T-helper 1 cell treated with Interleukin-12 subunit alpha and Interleukin-12 subunit beta and Interleukin-4 antibody, amounts not matched to agents 30 ng/mL and 1 ng/mL, for 36 hours (primary cell): ENCODE data around the gene LRFN5. TPM values are rescaled to one million over a fixed set of nuclear protein-coding genes. Genes with fewer than 3 reads are reported as not detected.
"Not testable (repeated sequence)": the region's sequence is repeated elsewhere in the genome, so short reads cannot be mapped to it uniquely, and the experiment has no call there.

Source experiments
- intact Hi-C: fragments of 100-400 bp; cut with micrococcal nuclease; formaldehyde crosslinking; loops from one replicate; pipeline ENCODE4 v1.15.1; 2024
- total RNA-seq: library from RNA; stranded (reverse); gene quantifications from 2 replicates; pipeline ENCODE4 v1.2.3, GENCODE V29; 2022

LRFN5 gene
- total RNA-seq, 1 donor from 2014 or later, result not detected

DNA sequence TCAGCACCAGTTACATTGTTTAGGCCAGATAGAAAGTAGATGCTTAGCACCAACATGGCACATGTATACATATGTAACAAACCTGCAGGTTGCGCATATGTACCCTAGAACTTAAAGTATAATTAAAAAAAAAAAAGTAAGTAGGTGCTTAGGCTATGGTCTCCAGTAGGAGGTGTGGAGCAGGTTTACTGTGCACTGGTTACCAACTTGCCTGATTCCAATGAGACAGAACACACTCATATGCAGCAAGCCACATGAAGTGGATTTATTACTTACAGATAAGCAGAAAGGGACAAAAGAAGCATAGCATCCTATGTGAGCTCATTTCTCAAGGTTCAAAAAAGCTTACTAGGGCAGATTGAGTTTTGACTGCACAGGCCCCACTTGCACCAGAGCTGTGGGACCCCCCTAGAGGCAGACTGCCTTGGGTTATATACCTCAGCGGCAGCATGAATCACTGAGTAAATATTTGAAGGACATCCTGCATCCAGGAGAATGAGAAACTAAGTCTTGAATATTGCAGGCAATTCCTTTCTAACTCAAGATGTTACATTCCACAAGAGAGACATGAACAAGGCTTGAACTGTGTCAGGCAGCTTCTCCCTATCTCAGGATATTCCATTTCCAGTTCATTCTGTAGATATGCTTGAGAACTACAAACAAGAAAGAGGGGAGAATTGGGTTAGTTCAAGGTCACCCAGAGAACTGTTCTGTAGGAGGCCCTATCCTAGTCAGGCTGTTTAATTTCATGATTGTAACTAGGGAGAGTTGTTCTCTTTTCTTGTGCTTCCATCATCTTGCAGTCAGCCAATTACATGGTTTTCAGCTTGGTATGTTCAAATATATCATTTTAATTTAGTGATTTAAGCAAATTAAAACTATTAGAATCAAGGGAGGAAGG lies 30.1 kb downstream of the LRFN5 start:
- intact Hi-C loops, result no loop called here

DNA sequence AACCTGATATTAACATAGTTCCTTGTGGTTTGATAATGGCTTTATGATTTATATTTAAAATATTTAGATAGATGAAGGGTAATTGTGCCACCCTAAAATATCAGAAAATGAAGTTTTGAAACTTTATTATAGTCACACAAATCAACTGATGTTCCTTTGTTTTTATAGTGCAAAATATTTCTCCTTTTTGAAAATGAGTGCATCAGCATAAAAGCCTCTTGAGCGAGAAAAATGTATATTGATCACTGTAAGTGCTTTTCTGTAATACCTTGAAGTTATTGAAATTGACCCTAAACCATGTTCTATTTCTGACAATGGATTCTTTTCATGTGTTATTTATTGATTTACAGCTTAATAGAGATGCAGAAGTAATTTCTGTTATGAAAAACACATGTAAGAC lies 35.0 kb downstream of the LRFN5 start:
- intact Hi-C loops, result no loop called here

DNA sequence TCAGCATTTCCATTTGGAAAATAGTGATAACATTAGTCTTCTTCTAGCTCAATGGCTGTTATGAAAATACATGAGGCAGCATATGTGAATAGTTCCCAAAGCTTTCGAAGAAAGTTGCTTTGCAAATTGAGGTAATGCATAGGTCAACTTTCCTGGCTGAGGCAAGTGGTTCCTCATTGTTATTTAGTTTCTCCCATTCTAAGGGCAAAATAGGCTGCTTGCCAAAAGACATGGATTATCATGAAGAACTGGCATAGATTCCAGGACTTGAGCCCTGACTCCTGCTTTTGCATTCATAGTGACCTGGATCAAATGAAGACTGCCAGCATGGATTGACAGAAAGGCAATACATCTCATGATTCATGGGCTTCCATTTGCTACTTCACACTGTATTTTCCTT lies 35.7 kb downstream of the LRFN5 start:
- intact Hi-C loops, result no loop called here

DNA sequence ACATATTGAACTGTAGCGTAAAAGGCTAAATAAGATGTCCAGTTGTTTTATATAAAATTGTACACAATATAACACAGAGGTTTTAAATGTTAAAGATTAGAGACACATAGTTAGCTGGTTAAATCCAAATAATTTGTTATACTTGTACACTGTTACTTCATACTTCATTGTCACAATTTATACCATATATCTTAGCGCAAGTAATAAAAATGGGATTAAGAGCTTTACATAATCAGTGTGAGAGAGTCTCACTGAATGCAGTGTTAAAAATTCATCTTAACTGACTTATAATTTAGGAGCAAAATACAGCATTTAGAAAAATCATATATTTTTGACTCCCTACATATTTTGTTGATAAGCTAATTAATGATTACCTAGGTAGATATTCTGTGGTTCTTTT lies 36.1 kb downstream of the LRFN5 start:
- intact Hi-C loops, result no loop called here

DNA sequence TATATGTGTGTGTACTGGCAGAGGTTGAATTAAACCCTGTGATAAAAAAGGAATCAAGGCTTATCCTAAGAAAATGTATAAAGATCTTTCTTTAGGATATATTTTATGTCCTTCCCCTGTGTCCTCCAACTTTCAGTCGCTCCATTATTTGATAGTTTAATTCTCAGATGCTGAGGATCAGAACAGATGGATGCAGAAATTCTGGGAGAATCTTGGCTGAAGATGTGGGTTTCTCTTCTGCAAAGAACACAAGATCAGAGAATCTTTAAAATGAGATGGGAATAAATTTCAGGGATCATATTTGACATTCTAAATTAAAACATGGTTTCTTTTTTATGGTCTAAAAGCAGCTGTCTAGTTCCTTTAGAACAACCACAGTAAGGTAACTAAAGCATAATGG lies 37.9 kb downstream of the LRFN5 start:
- intact Hi-C loops, result no loop called here

DNA sequence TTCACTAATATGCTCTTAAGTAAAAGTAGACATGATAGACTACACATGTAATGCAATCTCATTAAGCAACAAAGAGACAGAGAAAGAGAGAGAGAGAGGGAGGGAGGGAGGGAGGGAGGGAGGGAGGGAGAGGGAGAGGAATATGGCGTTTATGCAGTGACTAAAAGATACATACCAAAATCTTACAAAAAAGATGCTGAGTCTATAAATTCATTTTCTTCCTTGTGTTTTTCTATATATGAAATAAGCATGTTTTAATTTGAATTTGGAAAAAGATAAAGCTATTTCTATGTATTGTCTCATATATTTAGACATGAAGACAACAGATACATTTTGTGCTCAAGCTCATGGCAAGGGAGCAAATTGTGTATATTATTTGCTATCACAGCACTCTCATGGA lies 44.1 kb downstream of the LRFN5 start:
- intact Hi-C loops, result no loop called here

DNA sequence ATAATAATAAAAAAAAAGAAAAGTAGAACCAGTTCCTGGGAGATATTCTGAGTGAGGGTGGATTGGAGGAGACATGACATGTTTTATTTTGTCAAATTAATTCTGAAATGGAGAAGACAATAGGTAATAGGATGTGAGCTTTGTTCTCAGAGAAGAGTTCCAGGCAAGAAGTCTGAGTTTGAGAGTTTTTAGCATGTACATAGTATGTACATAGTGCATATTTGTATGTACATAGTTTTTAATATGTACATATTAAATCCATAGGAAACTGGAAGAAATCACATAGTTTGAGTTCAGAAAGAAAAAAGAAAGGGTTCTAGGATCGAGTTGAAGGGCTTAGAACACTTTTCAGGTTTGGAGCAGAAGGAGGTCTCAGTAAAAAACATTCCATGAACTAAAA lies 47.5 kb downstream of the LRFN5 start:
- intact Hi-C loops, result no loop called here

DNA sequence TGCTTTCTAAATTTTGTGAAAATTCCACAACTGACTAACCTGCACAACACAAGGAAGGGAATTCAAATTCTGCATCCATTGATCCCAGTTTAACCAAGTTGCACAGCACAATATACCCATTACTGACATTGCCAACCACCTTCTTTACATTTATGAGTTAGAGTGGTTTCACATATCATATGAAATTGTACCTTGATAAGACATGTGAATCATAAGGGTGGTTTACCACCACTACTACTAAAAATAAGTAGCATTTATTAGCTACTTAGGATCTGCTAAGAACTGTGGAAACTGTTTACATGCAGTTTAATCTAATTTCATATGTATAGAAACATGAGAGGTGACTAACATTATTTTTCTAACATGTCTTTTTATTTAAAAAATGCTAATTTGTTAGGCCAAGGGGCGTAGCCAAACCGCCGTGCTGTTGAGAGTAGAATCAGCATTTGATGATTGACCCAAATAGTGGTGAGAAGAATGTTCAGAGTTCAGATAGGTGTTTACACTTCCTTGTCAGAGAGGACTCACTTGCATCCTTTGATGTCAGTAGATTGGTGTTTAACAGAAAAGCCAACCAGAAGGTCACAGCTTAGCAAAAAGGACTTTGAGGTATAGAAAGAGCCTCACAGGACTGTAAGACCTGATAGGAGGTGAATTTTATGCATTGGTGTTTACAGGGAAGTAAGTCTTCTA lies 56.2 kb downstream of the LRFN5 start:
- intact Hi-C loops, result no loop called here

DNA sequence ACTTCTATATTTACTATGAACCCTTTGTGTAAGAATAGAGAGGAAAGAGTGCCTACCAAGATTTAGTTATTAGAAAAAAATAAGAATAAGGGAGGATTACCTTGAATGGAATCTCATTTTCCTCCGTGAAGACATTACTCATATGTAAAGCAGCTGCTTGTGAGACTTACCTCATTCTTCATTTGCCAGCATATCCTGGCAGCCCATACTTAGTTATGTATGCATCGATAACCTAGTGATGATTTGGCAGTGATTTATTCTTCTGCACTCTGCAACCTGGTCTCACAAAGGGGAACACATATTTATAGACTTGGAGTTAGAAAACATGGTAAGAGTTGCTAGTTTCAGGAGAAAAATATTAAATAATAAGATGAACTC lies 56.8 kb downstream of the LRFN5 start:
- intact Hi-C loops, result no loop called here

DNA sequence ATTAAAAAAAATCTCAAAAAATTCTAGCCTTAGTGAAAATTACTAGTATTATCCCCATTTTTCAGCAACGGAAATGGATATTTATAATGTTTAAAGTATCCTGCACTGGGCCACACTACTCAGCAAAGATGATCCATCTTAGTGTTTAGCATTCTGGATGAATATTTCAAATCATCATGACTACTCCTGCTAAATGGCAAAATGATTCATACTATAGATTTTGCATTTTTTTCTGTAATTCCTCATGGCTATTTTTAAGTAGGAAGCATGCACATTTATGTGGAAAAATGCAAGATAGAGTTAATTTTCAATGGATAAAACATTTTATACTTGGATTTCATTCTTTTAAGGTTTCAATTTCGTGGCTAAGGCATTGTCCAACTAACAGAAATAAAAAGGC lies 59.6 kb downstream of the LRFN5 start:
- intact Hi-C loops, result no loop called here

DNA sequence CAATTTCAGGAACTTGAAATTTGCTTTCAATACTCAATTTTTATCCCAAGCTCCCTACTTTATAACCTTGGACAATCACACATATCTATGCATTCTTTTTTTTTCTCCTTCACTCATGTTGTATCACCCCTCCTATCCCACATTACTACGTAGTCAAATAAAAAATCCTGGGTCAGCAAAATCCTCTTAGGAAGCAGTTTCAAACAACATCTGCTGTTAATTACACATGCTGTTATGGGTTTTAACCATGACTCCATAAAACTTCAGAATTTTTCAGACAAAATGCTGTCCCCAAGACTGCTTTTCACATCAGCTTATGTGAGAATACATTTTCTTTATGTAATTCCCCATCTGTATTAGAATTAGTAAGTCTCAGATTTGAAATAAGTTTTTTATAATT lies 61.7 kb downstream of the LRFN5 start:
- intact Hi-C loops, result no loop called here

DNA sequence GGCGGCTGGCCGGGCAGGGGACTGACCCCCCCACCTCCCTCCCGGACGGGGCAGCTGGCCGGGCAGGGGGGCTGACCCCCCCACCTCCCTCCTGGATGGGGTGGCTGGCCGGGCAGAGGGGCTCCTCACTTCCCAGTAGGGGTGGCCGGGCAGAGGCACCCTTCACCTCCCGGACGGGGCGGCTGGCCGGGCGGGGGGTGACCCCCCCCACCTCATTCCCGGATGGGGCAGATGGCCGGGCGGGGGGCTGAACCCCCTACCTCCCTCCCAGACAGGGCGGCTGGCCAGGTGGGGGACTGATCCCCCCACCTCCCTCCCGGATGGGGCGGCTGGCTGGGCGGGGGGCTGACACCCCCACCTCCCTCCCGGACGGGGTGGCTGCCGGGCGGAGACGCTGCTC lies 66.9 kb downstream of the LRFN5 start:
- intact Hi-C loops, result not testable (repeated sequence)

DNA sequence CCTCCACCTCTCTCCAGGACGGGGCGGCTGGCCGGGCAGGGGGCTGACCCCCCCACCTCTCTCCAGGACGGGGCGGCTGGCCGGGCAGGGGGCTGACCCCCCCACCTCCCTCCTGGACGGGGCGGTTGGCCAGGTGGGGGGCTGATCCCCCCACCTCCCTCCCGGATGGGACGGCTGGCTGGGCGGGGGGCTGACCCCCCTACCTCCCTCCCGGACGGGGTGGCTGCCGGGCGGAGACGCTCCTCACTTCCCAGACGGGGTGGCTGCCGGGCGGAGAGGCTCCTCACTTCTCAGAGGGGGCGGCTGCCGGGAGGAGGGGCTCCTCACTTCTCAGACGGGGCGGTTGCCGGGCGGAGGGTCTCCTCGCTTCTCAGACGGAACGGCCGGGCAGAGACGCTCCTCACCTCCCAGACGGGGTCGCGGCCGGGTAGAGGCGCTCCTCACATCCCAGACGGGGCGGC lies 67.9 kb downstream of the LRFN5 start:
- intact Hi-C loops, result not testable (repeated sequence)

DNA sequence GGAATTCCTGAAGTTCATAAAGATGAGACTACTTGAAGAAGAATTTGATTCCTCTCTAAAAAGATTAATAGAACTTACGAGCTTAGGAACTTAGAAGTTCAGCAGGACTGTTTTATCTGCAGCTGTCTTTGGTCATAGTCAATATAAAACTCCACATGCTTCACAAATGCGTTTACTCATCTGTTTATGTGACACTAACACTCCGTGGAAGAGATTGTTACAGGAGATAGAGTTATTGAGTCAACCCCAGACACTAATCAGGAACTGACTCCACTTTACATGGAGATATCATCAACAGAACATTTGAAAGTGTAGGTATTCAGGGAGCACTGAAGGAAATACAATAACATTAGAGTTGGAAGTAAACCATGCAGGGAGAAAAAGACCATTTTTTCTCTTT lies 92.8 kb downstream of the LRFN5 start:
- intact Hi-C loops, result no loop called here

DNA sequence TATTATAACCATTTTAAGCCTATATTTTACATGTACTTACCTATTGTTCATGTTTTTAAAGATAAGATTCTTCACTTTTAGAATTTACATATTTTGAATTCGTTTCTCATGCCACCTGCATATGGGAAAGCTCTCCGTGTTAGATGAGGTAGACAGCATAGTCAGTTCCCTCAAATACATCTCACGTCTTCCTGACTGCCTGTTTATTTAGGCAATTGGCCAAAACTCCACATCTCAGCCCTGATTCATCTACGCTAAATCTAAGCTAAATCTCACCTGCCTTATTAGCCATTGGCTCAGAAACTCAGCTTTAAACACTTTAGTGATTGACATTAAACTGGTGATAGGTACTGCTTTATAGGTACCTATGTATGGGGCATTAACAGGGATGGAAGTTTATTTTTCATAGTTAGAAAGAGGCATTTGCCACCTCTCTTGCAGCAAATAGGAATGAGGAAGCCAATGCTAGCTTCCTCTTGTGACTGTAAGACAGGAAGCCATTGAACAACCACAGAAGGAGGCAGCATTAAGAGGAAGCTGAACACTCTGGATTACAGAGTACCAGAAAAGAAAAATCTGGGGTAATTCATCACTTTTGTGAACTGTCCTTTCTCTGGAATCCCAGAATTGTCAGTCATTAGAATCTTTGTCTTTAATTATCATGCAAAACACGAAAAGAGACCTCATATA lies 111.9 kb downstream of the LRFN5 start:
- intact Hi-C loops, result no loop called here

DNA sequence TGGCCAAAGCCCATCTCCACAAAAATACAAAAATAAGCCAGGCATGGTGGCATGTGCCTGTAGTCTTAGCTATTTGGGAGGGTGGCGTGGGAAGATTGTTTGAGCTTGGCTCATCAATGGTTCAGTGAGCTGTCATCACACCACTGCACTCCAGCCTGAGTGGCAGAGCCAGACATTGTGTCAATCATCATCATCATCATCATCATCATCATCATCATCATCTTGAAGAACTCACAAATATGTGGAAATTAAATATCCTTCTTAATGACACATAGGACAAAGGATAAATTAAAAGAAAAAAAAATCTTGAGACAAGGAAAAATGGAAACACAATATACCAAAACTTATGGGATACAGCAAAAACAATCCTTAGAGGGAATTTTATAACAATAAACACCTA lies 132.5 kb downstream of the LRFN5 start:
- intact Hi-C loops, result no loop called here

DNA sequence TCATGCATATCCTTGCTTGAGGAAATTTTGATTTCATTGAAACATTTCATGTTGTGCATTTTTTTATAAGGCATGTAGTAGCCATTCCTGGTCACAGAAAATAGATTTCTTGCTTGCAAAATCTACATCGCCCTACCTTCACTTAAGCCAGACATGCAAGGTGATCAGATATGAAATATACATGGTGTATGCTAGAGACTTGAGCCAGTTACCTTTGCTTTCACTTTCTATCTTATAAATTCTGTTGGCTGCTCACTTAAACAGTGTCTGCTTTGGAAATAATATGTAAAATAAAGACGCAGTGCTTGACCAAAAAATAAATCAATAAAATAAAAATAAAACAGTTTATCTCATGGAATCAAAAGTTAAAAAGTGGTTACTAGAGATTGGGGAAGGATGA lies 136.5 kb downstream of the LRFN5 start:
- intact Hi-C loops, result no loop called here

DNA sequence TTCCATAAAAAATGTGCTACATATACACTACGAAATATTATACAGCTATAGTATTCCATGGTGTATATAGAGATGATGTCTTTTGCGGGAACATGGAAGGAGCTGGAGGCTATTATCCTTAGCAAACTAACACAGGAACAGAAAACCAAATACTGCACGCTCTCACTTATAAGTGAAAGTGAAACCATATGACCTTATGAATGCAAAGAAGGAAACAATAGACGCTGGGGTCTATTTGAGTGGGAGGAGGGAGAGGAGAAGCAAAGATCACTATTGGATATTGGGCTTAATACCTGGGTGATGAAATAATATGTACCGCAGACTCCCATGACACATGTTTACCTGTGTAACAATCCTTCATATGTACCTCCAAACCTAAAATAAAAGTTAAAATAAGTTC lies 142.8 kb downstream of the LRFN5 start:
- intact Hi-C loops, result no loop called here

DNA sequence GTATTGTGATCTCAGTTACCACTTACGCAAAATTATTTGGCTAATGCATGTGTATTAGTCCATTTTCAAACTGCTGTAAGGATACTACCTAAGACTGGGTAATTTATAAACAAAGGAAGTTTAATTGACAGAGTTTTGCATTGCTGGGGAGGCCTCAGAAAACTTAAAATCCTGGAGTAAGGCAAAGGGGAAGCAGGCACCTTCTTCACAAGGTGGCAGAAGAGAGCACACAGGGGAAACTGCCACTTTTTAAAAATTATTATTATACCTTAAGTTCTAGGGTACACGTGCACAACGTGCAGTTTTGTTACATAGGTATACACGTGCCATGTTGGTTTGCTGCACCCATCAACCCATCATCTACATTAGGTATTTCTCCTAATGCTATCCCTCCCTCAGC lies 143.9 kb downstream of the LRFN5 start:
- intact Hi-C loops, result not testable (repeated sequence)

DNA sequence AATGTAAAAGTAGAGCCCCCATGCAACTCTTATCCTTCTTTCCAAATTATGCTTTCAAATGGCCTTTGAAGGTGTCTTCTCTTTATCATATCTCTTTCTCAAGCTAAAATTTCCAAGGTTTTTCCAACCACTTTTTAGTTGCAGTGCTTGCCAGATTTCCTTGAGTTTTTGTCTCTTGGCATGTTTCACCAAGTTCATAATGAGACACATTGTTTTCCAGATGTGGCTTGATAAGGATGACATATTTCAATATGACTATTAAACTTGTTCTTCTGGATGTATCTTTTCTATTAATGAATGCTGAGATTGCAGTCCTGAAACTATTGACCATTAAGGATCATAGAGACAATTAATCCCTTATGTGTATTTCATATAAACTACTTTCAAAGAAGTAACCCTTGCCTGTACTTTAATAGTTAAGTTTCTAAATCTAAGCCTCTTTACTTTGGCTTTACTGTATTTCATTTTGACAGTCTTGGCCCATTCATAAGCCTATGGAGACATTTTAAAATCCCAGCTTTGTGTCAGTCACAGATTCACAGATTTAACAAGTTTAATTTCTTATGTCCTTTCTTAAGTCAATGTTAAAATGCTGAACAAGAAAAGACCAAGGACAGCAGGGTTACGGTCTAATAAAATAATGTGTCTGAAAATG lies 151.5 kb downstream of the LRFN5 start:
- intact Hi-C loops, result no loop called here

DNA sequence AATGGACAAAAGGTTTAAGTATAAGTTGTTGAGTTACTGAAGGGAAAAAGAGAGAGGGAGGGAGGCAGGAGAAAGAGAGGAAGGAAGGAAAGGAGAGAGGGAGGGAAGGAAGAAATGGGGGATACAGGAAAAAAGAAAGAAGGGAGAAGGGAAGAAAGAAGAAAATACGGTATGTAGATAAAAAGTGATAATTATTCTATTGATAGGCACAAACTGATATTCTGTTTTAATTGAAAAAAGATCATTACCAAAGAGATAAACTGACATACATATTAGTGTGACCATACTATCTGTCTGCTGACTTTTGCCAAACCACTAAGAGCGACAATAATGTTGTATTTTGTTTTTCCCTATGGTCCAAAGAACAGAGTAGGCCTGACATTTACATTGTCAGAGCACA lies 154.5 kb downstream of the LRFN5 start:
- intact Hi-C loops, result no loop called here

DNA sequence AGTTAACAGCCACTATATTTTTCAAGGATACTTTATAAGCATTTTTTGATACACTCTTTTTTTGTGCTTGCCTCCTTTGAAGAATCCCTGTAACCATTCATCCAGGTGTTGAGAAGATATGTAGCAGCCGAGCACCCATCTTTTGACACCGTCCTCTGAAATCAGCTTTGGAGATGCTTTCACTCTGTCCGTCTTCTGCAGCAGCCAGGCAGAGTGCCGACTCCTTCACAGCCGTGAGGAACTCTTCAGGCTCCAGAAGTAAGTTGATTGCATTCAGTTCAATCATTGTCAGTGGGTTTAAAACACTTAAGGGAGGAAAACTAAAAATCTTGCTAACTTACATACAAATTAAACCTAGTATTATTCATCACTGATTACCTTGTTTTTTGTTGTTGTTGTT lies 160.1 kb downstream of the LRFN5 start:
- intact Hi-C loops, result no loop called here
